Neural crest cell (in vitro differentiated cells): ENCODE data around the gene DCUN1D3. TPM values are rescaled to one million over a fixed set of nuclear protein-coding genes. Genes with fewer than 3 reads are reported as not detected.

Experiments
- DNase-seq: peaks from one replicate; pipeline ENCODE4 v3.0.0; 2021; ENCODE audit warnings: low read depth, mixed read lengths, low spot score
- H3K27ac Mint-ChIP-seq: one replicate; pipeline ENCODE4 v1.8.0; 2021; ENCODE audit warnings: mild to moderate bottlenecking, mixed read lengths; ENCODE audit not compliant: unreplicated experiment
- H3K27me3 Mint-ChIP-seq: 2 replicates; pipeline ENCODE4 v1.8.0; 2021; ENCODE audit warnings: low read depth, mild to moderate bottlenecking, mixed read lengths
- H3K36me3 Mint-ChIP-seq: 2 replicates; pipeline ENCODE4 v1.8.0; 2021; ENCODE audit warnings: low read depth, mild to moderate bottlenecking, mixed read lengths
- H3K4me1 Mint-ChIP-seq: 2 replicates; pipeline ENCODE4 v1.8.0; 2021; ENCODE audit warnings: mixed read lengths
- H3K4me3 Mint-ChIP-seq: one replicate; pipeline ENCODE4 v1.8.0; 2021; ENCODE audit warnings: mild to moderate bottlenecking, mixed read lengths
- H3K9me3 Mint-ChIP-seq: 2 replicates; pipeline ENCODE4 v1.8.0; 2021; ENCODE audit warnings: mixed read lengths
- CTCF ChIP-seq: fragments of 200-600 bp; sonication (generic); conservative IDR thresholded peaks from 2 replicates; pipeline ENCODE4 v1.5.0; 2021; ENCODE audit warnings: antibody characterized with exemption, mild to moderate bottlenecking
- total RNA-seq: library from RNA; stranded (reverse); gene quantifications from 2 replicates; pipeline ENCODE4 v1.2.1, GENCODE V29; 2021

DCUN1D3 gene
- total RNA-seq, 1 donor from 2014 or later = 13.5 TPM

- Mint-ChIP-seq H3K27ac (no peak overlapping the region), H3K4me3 (peak overlapping the region; percentile 32), H3K9me3 (no peaks in the 10 kb centered on the region), H3K4me1 (peaks cover 52% of the 10 kb centered on the region), H3K36me3 (peaks cover 4% of the 10 kb centered on the region), H3K27me3 (no peaks in the 10 kb centered on the region)
- no peak for DNase-seq
- TF ChIP-seq CTCF = no peak
Observed at GRCh38 chr16:20897922-20898321, 2.2 kb downstream of the DCUN1D3 start.

DNA sequence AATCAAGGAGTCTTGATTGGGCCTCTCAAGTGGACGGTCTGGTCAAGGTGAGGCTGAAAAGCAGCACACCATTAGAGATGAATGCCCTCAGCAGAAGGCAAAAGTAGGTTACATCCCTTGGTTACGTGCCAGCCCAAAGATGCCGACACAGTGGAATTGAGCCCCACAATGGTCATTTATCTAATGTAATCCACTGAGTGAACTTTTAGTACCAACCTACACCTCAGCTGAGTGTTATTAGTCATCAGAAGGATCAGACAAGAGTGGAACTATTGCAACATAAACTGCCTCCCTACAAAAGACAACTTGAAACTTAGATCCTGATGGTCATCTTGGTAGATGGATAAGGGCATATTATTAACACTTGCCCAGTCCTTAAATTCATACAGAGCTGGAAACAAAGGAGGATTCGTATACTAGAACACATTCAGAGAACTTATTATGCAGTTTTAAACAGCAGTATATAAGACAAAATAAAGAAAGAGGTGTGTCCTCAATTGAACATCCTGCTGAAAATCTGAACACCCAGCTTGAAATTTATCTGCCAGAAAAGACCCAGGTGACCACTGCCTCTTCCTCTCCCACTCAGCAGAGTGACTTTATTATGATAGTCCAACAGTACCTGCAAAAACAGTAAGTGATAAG, 2.8 kb downstream of the DCUN1D3 start:
- no peaks in the 10 kb centered on the region for H3K27me3 Mint-ChIP-seq
- H3K27ac Mint-ChIP-seq = no peak overlapping the region
- H3K4me3 Mint-ChIP-seq = peak overlapping the region; percentile 32
- peaks cover 48% of the 10 kb centered on the region for H3K4me1 Mint-ChIP-seq
- no peak for DNase-seq
- H3K36me3 Mint-ChIP-seq = peaks cover 4% of the 10 kb centered on the region
- TF ChIP-seq CTCF = no peak
- no peaks in the 10 kb centered on the region for H3K9me3 Mint-ChIP-seq

- DNase-seq = no peak
- Mint-ChIP-seq H3K4me1 (peaks cover 28% of the 10 kb centered on the region), H3K27ac (no peak overlapping the region), H3K36me3 (peaks cover 4% of the 10 kb centered on the region), H3K9me3 (no peaks in the 10 kb centered on the region), H3K27me3 (no peaks in the 10 kb centered on the region), H3K4me3 (no peak overlapping the region)
- no peak for TF ChIP-seq CTCF
Observed at GRCh38 chr16:20894388-20894787, 5.8 kb downstream of the DCUN1D3 start.

- no peak overlapping the region for H3K27ac Mint-ChIP-seq
- no peaks in the 10 kb centered on the region for H3K27me3 Mint-ChIP-seq
- no peak for DNase-seq
- H3K4me1 Mint-ChIP-seq = peaks cover 7% of the 10 kb centered on the region
- TF ChIP-seq CTCF = no peak
- H3K4me3 Mint-ChIP-seq = no peak overlapping the region
- H3K36me3 Mint-ChIP-seq = peaks cover 6% of the 10 kb centered on the region
- no peaks in the 10 kb centered on the region for H3K9me3 Mint-ChIP-seq
Observed at GRCh38 chr16:20889625-20890275, 10.4 kb downstream of the DCUN1D3 start.

DNA sequence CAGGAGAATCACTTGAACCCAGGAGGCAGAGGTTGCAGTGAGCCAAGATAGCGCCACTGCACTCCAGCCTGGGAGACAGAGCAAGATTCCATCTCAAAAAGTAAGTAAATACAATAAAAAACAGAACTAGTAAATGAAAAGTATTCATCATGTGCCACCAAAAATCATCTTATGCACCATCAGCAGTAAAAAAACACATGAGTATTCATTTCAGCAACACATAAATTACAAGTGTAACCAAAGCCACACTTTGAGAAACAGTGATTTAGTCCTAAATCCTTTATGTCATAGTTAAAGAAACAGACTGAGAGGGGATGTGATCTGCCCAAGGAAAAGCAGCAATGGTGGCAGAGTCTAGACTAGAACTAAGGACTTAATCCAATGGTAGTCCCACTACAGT, 13.0 kb downstream of the DCUN1D3 start:
- Mint-ChIP-seq H3K36me3 (peaks cover 12% of the 10 kb centered on the region), H3K27me3 (no peaks in the 10 kb centered on the region), H3K4me3 (no peak overlapping the region), H3K9me3 (no peaks in the 10 kb centered on the region), H3K4me1 (peaks cover 7% of the 10 kb centered on the region), H3K27ac (no peak overlapping the region)
- no peak for TF ChIP-seq CTCF
- no peak for DNase-seq
